Fibroblast of upper back skin (primary cell): ENCODE results near the gene APOL1.
"Not testable (repeated sequence)": the region's sequence is repeated elsewhere in the genome, so short reads cannot be mapped to it uniquely, and the experiment has no call there.

Source experiments
- DNase-seq: peaks from one replicate; pipeline ENCODE4 v3.0.0-alpha.2; 2013

Gene APOL1

DNA sequence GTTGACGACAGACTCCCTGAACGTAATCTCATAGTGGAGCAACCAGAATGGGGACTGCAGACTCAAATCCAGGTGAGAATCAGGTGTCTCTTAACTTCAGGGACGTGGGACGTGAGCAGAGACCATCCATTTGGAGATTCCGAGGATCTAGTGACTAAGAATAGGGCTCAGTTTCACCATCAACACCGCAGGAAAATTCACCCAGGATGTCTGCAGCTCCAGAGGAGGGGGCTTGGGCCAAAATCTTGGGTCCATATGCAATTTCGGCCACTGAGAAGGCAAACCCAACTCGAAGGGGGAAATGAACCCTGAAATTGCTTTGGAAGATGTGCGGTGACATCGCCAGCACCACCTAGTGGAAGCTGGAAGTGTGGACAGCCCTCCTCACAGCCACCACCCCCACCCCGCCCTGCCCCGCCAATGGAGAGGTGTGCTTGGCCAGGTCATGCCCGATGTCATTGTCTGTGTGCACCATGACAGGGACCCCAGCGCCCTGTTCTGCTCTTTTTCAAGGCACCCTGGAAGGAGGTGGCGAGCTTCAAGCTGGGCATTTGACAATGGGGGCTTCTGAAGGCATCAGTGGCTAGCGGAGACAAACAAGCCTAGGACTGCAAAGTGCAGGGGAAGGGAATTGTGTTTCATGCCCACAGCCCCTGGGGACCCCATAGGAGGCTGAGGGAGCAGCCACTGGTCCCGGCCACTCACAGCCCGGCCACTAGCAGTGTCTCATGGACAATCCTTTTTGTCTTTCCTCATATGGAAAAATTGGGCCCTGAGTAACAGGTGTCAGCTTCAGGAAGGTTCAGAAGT, 24.8 kb downstream of the APOL1 start:
- DNase-seq = peak; percentile 62

DNA sequence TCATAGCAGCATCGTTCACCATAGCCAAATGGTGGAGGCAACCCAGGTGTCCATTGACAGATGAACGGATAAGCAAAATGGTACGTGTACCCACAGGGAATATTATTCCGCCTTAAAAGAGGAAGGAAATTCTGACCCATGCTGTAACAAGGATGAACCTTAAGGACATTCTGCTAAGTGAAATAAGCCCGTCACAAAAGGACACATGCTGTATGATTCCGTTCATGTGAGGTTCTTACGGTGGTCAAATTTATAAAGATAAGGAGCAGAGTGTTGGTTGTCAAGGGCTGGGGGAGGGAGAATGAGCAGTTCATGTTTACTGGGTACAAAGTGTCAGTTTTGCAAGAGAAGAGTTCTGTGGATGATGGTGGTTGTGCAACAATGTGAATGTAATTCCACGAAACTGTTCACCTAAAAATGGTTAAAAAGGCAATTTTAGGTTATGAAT, 26.3 kb downstream of the APOL1 start:
- no peak for DNase-seq

DNA sequence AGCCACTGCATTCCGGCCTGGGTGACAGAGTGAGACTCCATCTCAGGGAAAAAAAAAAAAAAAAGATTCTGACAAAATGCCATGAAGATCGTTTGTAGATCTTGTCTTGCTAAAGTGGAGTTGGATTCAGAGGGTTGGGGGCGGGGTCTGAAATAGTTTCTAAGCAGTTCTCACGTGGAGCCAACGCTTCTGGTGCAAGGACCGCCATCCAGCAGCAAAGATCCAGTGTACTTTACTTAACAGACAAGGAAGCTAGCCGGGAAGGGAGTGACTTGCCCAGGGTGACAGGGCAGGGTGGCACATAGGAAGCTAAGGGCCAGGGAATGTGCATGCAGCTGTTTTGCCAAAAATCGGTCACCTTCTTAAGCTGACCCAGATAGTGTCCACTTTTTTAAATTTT, 27.4 kb downstream of the APOL1 start:
- no peak for DNase-seq

DNA sequence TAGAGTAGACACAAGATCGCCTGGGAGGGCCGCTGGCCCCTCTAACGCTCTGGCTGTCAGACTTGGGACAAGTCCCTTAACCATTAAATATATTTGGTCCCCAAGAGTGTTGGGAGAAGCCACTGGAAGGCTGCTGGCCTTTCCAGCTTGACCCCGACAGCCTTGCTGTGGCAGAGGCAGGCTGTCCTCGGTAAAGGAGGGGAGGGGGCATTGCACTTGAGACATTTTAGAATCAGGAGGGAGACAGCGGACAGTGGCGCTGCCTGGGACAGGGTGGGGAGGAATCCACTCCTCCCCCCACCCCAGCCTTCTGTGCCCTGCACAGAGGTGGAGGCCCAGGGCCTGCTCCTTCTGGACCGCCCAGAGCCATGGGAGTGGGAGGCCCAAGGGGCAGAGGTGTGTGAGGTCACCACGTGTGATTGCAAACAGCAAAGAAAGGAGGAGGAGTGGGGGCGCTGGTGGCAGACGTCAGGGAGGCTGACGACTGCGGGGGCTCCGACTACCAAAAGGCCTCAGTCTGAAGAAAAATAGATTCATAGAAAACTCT, 28.9 kb downstream of the APOL1 start:
- no peak for DNase-seq

DNA sequence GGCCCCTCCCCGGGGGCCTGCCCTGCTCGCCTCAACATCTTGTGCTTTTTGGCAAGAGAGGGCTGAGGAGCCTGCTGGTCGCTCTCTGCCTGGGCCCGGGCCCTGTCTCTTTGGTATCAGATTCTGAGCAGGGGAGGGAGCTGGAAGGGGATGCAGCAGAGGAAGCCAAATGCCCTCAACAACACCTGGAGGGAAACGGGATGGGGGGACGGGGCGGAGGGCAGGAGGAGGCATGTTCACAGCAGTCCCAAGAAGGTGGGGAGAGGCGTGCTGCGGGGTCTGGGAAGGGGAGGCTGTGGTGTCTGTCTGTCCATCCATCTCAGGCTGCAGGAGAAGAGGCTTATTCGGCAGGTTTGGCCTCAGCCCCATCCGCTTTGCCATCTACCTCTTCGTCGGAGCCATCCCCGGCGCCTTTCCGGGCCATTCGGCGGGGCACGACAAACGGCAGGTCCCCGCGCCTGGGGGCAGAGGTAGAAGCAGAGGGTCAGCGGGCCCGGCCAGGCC, 29.4 kb downstream of the APOL1 start:
- no peak for DNase-seq

DNA sequence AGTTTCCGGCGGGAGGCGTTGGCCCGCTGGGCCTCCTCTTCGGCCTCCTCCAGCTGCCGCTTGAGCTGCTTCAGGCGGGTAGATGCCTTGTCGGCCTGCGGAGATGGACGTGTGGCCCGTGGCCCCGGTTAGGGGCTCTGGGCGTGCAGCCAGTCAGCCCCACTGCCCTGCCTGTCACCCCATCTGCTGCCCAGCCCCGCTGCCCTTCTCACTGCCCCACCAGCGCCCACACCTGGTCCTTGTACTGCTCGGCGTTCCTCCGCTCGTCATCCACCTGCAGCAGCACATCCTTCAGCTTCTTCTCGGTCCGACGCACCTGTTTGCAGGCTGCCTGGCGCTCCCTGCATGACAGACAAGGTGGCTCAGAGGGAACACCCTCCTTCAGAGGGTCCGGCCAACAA, 31.2 kb downstream of the APOL1 start:
- DNase-seq = no peak

DNA sequence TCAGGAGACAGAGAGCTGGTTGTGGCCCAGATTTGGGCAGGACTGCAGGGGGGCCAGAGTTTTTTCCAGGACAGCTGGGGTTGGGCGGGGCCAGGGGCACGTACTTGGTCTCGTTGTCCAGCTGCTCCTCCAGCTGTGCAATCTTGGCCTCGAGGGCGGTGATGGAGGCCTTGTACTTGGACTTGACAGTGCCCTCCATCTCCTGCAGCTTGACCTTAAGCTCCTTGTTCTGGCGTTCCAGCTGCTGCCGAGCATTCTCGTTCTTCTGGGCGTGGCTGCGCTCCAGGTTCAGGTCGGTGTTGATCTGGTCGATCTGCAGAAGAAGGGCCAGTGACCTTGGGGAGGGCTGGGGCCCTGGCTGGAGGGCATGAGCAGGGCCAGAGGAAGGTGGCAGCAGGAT, 32.1 kb downstream of the APOL1 start:
- DNase-seq = no peak

DNA sequence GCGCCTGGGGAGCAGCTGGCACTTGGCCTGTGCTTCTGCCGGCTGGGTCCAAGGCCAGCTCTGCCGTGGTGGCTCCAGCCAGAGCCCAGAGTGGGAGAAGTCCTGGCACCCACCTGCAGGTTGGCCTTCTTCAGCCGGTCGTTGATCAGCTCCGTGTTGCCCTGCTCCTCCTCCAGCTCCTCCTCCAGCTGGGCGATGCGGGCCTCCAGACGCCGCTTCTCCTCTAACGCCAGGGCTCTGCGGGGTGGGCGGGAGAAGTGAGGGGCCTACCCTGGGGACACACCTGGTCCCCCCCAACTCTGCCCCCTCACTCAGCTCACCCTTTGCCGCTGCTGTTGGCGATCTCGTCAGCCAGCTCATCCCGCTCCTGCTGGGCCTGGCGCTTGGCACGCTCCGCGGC, 32.6 kb downstream of the APOL1 start:
- no peak for DNase-seq

DNA sequence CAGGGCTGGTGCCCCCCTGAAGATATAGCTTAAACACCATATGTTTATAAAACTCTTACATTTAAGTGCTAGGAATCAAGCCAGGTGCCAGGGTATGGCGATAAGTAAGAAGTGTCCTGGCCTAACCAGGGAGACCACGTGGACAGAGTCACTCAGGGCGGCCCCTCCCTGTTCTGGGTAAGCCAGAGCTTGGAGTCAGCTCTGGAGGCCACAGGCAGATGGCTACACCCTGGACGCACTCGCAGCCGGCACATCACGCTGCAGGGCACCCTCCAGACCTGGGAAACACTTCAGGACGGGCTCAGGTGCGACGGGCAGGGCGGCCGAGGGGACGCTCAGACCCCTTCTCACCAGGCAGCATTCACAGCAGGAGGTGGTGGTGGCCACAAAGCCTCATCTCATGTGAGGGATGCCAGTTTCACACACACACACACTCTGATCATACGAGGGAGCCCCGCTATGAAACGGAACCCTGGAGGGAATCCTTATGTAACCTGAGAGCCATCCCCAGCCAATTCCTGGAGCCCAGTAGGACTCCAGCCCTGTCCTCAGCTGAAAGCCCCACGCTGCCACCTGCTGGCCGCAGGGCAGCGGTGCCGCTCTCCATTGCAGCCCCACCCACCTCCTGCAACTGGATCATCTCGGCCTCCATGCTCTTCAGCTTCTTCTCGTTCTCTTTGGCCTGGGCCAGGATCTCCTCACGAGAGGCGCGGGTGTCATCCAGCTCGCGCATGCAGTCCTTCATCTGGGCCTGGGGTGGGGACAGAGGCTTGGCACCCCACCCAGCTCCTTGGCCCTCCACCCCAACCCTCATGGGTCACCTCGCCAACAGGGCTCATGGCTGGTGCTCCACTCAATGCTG, 33.4 kb downstream of the APOL1 start:
- peak; percentile 69 for DNase-seq

DNA sequence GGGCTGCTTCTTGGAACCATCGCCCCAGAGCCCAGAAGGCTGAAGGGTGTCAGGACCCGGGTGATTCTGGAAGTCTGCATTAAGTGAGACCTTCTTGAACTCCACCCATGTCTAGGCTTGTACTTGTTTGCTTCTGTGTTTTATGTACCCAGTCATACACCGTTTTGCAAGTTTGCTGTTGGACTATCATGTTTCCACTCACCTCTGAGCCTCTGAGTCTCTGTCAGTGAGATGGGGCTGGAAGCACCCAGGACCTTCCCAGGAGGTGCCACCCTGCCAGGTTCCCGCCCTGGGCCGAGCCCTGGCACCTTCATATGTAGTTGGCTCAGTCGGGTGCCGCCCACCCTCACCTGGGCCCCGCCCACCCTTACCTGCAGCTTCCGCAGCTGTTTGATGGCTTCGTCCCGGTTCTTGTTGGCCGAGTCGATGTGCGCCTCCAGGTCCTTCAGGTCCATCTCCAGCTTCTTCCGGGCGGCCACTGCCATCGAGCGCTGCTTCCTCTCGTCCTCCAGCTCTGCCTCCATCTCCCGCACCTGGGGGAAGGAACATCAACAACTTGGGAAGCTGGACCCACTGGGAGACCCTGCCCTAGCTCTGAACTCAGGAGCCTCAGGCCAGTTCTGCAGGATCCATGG, 35.1 kb downstream of the APOL1 start:
- no peak for DNase-seq

DNA sequence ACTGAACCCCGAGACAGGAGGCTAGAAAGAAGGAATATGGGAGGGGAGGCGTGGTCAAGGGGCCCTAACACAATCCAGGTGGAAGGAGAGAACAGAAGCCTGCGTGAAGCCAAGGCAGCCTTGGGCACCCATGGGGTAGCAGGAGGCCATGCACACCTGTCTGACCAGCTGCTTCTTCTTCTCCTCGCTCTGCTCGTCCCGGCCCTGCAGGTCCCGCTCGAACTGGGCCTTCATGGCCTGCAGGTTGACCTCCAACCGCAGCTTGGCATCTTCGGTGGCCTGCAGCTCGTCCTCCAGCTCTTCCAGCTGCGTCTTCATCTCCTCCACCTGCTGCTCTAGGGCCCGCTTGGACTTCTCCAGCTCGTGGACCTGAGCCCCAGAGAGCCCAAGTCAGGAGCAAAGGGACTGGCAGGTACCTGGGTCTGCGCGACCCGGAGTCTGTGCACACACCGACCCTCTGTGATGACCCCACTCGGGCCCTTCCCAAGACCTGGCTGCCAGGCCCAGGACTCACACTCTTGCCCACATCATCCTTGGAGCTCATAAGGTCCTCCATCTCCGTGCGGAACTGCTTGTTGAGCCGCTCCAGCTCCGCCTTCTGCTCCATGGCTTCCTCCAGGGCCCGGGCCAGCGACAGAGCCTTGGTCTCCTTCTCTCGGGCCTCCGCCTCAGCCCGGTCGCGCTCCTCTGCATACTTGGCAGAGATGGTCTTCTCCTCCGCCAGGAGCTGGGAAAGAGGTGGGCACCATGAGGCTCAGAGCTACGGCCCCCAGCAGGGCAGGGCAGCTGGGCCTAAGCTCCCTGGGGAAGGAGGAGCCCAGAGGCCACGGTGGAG, 35.9 kb downstream of the APOL1 start:
- DNase-seq = no peak

DNA sequence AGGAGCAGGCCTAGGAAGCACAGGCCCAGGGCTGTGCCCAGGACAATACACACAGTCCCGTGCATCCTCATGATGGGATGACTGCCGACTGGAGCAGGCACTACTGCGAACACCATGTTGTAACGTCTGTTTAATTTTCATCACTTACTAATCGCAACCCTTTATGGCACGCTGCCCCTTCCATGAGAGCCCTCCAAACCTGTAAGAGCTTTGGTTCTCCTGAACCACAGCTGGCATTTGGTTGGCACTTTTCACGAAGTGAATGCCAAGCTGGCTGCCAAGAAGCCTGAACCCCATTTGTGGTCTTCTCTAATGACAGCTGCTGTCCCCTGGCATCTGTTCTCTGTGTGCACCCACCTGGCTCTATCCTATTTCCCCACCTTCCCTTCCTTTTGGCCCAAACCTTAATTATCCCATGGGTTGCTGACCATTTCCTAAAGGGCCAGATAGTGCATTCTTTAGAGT, 36.5 kb downstream of the APOL1 start:
- no peak for DNase-seq

DNA sequence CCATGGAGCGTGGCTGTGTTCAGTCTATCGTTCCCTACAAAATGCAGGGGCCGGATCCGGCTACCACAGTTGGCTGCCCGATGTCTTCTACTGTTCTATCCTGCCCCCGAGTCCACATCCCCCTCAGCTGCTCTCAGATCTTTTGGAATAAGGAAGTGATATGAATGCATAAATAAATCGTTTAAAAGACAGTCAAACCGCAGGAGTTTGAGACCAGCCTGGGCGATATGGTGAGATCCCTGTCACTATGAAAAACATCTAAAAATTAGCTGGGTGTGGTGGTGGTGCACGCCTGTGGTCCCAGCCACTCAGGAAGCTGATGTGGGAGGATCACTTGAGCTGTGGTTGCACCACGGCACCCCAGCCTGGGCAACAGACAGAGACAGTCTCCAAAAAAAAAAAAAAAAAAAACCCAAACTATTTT, 37.0 kb downstream of the APOL1 start:
- DNase-seq = not testable (repeated sequence)

DNA sequence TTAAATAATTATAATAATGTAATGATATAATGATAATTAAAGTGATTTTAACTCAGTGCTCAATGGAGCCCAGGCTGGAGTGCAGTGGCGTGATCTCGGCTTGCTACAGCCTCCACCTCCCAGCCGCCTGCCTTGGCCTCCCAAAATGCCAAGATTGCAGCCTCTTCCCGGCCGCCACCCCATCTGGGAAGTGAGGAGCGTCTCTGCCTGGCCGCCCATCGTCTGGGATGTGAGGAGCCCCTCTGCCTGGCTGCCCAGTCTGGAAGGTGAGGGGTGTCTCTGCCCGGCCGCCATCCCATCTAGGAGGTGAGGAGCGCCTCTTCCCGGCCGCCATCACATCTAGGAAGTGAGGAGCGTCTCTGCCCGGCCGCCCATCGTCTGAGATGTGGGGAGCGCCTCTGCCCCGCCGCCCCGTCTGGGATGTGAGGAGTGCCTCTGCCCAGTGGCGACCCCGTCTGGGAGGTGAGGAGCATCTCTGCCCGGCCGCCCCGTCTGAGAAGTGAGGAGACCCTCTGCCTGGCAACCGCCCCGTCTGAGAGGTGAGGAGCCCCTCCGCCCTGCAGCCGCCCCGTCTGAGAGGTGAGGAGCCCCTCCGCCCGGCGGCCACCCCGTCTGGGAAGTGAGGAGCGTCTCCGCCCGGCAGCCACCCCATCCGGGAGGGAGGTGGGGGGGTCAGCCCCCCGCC, 37.6 kb downstream of the APOL1 start:
- DNase-seq = not testable (repeated sequence)

DNA sequence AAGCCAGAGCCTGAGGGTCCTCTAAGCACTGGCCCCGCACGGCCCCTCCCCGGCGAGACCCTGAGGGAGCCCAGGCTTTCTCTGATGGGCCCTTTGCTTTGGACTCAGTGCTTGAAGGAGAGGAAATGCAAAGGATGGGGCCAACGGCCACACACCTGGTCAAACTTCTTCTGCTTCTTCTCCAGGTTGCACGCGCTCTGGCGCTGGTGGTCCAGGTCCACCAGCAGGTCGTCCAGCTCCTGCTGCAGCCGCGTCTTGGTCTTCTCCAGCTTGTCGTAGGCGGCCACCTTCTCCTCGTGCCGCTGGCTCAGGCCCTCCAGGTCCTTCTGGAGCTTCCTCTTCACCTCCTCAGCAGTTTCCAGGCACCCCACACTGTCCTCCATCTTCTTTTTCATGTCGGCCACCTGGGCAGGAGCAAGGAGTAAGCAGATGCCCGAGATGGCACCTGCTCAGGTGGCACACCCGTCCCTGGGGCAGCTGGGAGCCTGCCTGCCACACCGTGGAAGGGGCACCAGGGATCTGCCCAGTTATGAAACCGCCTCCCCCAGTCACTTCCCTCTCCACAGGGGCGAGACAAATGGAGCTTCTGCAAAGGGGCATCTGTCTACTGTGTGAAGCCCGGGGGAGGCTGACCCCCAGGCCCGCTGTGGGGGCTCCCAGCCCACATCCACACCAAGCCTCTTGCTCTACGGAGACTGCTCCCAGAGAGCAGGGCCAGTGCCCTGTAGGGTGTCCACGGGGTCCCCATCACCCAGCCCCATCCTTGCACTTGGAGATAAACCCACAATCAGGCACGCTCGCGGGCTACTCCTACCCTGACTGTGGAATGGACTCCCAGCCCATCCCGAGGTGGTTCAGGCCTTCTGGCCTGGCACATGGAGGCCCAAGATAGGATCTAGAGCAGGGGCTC, 39.2 kb downstream of the APOL1 start:
- DNase-seq = no peak

DNA sequence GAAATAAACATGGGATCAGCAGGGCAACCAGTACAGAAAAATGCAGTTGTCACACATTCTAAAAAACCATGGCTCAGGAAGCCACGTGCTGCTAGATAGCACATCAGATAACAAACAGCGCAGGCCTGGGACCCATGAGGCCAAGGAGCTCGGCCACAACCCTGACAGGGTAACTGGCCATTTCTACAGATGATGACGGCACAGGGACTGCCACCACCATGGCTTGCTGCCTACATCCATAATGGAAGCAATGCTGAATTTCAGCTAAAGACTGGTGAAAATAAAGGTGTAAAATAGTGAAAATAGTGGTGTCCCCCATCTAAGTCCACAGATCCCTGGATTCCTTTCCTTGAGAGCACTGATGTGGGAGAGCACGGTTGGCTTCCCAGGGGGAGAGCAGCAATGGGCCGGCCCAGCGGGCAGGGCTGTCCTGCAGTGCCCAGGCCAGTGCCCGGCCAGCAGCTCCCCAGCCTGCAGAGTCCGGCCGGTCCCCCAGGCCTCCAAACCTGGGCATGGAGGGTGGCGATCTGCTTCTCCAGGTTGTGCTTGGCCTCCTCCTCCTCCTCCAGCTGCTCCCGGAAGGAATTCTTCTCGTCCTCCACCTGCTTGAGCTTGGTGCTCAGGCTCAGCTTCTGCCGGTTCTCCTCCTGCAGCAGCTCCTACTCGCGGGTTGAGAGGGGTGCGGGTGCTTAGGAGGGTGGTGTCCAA, 40.0 kb downstream of the APOL1 start:
- DNase-seq = no peak

DNA sequence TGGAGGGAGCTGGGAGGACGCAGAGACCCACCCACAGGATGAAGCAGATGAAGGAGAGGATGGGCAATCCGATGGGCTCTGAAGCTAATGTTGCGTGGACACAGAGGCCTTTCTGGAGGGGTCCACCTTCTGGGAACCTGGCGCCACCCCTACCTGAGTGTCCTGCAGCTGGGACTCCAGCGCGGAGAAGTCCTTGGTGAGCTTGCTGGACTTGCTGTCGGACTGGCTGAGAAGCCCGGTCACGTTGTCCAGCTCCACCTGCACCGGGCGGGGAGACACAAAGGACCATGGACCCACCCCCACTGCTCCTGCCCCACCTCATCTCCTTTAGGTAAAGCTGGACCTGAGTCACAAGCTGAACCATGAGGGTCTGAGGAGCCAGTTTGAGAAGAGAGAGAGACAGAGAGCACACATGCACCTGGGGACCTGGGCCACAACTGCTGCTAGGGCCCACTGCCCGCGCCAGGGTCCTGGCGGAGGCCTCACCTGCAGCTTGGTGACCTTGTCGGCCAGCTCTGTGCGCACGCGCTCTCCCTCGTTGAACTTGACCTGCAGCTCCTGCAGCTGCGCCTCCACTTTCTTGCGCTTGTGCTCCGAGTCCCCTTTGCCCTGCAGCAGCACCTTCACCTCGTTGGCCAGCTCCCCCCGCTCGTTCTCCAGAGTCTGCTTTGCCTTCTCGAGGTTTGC, 40.8 kb downstream of the APOL1 start:
- DNase-seq = no peak

DNA sequence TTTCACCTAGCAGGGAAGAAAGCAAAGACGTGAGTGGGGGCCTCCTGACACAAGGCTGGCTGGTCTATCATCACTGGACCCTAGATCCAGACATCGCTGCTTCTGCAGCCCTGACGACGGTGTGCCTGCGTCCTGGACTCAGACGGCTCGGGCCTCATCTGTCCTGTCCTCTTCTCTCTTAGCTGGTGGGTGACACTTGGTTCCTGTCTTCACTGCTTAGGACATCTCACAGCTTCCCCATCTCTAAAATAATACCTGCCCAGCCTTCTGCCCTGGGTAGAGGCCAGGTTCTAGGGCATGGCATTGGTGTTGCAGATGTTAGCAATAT, 41.3 kb downstream of the APOL1 start:
- DNase-seq = no peak

DNA sequence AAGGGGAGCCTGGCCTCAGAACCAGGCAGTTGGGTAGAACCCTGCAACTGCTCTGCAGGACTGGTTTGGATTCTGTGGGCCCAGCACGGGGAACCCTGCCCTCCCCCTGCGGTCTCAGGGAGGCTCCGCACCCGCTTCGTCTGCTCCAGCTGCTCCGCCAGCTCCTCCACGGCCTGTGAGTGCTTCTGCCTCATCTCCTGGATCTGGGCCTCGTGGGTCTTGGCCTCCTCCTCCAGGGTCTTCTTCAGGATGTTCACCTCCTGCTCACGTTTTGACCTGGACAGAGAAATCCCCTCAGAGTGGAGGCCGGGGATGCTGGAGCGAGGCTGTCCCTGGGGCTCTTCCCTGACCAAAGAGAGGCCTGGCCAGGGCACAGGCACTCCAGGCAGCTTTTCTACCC, 41.9 kb downstream of the APOL1 start:
- no peak for DNase-seq
